GM23338 (cell line): ENCODE results near the gene NXN.

ENCODE experiments used
- CREB1 ChIP-seq: fragments of 250-450 bp; sonication (Bioruptor Pico); IDR thresholded peaks from 2 replicates; pipeline ENCODE4 v1.5.0; 2020; ENCODE audit warnings: low read depth, mild to moderate bottlenecking, moderate library complexity
- ETS1 ChIP-seq: IDR thresholded peaks from 2 replicates; pipeline ENCODE4 v1.6.1; 2016; ENCODE audit warnings: antibody characterized with exemption
- EZH2 ChIP-seq: fragments of 200-600 bp; sonication (generic); IDR thresholded peaks from one replicate; pipeline ENCODE4 v1.8.0; 2017; ENCODE audit warnings: antibody characterized with exemption, mild to moderate bottlenecking, low read depth; ENCODE audit not compliant: unreplicated experiment
- EZH2phosphoT487 ChIP-seq: fragments of 200-600 bp; sonication (generic); IDR thresholded peaks from one replicate; pipeline ENCODE4 v1.8.1; 2018; ENCODE audit warnings: antibody characterized with exemption; ENCODE audit not compliant: unreplicated experiment
- JUNB ChIP-seq: IDR thresholded peaks from one replicate; pipeline ENCODE4 v1.6.1; 2016; ENCODE audit warnings: antibody characterized with exemption; ENCODE audit not compliant: unreplicated experiment
- NANOG ChIP-seq: IDR thresholded peaks from 2 replicates; pipeline ENCODE4 v1.6.1; 2016; ENCODE audit warnings: antibody characterized with exemption, borderline replicate concordance
- POLR2AphosphoS5 ChIP-seq: IDR thresholded peaks from 2 replicates; pipeline ENCODE4 v1.6.1; 2016; ENCODE audit warnings: antibody characterized with exemption, low read depth
- REST ChIP-seq: IDR thresholded peaks from one replicate; pipeline ENCODE4 v1.6.1; 2018; ENCODE audit warnings: antibody characterized with exemption; ENCODE audit not compliant: unreplicated experiment
- ZNF114 ChIP-seq: fragments of 250-450 bp; sonication (Bioruptor Pico); IDR thresholded peaks from 2 replicates; pipeline ENCODE4 v1.5.0; 2020; ENCODE audit warnings: mild to moderate bottlenecking, moderate library complexity
- ZNF331 ChIP-seq: fragments of 250-450 bp; sonication (Bioruptor Pico); IDR thresholded peaks from 2 replicates; pipeline ENCODE4 v1.5.0; 2020; ENCODE audit warnings: low read depth, mild to moderate bottlenecking, moderate library complexity
- TF ChIP-seq, protein P1 (sequence below), 2 experiments: fragments of 200-600 bp in 1 of 2; sonication (generic) in 1 of 2; conservative IDR thresholded peaks; 2 replicates each; pipeline versions ENCODE4 v1.5.1 to v1.6.1; 2016 to 2017; ENCODE audit warnings: antibody characterized with exemption in 2 of 2, low read depth in 2 of 2, mild to moderate bottlenecking in 2 of 2, moderate library complexity in 1 of 2
- TF ChIP-seq, protein P2 (sequence below): fragments of 250-450 bp; sonication (Bioruptor Pico); IDR thresholded peaks from 2 replicates; pipeline ENCODE4 v1.5.0; 2020; ENCODE audit warnings: mild to moderate bottlenecking, moderate library complexity

DNA sequence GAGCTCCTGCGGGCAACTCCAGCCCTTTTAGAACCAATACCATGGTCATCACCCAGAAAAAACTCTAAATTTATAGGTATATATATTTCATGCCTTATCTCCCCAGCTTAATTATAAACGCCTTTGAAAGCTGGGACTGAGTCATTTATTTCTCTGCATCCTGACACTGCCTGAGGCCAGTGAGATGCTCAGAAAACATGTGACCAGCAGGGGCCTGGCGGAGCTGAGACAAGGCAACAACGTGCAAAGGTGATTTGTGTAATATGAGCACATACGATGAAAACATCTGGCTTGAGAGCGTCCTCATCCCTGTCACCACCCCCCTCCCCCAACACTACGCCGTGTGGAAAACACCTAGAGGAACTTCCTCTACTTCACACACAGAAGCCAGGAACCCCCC lies 22.7 kb downstream of the NXN start:
- TF ChIP-seq, protein P1, sequence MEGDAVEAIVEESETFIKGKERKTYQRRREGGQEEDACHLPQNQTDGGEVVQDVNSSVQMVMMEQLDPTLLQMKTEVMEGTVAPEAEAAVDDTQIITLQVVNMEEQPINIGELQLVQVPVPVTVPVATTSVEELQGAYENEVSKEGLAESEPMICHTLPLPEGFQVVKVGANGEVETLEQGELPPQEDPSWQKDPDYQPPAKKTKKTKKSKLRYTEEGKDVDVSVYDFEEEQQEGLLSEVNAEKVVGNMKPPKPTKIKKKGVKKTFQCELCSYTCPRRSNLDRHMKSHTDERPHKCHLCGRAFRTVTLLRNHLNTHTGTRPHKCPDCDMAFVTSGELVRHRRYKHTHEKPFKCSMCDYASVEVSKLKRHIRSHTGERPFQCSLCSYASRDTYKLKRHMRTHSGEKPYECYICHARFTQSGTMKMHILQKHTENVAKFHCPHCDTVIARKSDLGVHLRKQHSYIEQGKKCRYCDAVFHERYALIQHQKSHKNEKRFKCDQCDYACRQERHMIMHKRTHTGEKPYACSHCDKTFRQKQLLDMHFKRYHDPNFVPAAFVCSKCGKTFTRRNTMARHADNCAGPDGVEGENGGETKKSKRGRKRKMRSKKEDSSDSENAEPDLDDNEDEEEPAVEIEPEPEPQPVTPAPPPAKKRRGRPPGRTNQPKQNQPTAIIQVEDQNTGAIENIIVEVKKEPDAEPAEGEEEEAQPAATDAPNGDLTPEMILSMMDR (conservative IDR thresholded peaks at IDR 0.05; ENCODE audit: low read depth in 2 of 2), result no peak
- no peak for TF ChIP-seq EZH2phosphoT487
- no peak for TF ChIP-seq POLR2AphosphoS5
- no peak for TF ChIP-seq CREB1
- TF ChIP-seq ZNF331, result no peak
- TF ChIP-seq EZH2, result no peak
- no peak for TF ChIP-seq ZNF114
- no peak for TF ChIP-seq ETS1
- TF ChIP-seq REST, result no peak
- TF ChIP-seq, protein P2, sequence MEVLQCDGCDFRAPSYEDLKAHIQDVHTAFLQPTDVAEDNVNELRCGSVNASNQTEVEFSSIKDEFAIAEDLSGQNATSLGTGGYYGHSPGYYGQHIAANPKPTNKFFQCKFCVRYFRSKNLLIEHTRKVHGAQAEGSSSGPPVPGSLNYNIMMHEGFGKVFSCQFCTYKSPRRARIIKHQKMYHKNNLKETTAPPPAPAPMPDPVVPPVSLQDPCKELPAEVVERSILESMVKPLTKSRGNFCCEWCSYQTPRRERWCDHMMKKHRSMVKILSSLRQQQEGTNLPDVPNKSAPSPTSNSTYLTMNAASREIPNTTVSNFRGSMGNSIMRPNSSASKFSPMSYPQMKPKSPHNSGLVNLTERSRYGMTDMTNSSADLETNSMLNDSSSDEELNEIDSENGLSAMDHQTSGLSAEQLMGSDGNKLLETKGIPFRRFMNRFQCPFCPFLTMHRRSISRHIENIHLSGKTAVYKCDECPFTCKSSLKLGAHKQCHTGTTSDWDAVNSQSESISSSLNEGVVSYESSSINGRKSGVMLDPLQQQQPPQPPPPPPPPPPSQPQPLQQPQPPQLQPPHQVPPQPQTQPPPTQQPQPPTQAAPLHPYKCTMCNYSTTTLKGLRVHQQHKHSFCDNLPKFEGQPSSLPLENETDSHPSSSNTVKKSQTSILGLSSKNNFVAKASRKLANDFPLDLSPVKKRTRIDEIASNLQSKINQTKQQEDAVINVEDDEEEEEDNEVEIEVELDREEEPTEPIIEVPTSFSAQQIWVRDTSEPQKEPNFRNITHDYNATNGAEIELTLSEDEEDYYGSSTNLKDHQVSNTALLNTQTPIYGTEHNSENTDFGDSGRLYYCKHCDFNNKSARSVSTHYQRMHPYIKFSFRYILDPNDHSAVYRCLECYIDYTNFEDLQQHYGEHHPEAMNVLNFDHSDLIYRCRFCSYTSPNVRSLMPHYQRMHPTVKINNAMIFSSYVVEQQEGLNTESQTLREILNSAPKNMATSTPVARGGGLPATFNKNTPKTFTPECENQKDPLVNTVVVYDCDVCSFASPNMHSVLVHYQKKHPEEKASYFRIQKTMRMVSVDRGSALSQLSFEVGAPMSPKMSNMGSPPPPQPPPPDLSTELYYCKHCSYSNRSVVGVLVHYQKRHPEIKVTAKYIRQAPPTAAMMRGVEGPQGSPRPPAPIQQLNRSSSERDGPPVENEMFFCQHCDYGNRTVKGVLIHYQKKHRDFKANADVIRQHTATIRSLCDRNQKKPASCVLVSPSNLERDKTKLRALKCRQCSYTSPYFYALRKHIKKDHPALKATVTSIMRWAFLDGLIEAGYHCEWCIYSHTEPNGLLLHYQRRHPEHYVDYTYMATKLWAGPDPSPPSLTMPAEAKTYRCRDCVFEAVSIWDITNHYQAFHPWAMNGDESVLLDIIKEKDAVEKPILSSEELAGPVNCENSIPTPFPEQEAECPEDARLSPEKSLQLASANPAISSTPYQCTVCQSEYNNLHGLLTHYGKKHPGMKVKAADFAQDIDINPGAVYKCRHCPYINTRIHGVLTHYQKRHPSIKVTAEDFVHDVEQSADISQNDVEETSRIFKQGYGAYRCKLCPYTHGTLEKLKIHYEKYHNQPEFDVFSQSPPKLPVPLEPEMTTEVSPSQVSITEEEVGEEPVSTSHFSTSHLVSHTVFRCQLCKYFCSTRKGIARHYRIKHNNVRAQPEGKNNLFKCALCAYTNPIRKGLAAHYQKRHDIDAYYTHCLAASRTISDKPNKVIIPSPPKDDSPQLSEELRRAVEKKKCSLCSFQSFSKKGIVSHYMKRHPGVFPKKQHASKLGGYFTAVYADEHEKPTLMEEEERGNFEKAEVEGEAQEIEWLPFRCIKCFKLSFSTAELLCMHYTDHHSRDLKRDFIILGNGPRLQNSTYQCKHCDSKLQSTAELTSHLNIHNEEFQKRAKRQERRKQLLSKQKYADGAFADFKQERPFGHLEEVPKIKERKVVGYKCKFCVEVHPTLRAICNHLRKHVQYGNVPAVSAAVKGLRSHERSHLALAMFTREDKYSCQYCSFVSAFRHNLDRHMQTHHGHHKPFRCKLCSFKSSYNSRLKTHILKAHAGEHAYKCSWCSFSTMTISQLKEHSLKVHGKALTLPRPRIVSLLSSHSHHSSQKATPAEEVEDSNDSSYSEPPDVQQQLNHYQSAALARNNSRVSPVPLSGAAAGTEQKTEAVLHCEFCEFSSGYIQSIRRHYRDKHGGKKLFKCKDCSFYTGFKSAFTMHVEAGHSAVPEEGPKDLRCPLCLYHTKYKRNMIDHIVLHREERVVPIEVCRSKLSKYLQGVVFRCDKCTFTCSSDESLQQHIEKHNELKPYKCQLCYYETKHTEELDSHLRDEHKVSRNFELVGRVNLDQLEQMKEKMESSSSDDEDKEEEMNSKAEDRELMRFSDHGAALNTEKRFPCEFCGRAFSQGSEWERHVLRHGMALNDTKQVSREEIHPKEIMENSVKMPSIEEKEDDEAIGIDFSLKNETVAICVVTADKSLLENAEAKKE (CRISPR knock-in tag), result no peak
- no peak for TF ChIP-seq JUNB
- TF ChIP-seq NANOG, result no peak
